GM12878 (cell line): ENCODE data around the gene CGN. TPM values are rescaled to one million over a fixed set of nuclear protein-coding genes. Genes with fewer than 3 reads are reported as not detected.

Experiments used
- ATAC-seq: fragments of 200-7000 bp; cut with Tn5 transposase; 3 replicates; pipeline ENCODE4 v1.9.1; 2020; ENCODE audit warnings: mild to moderate bottlenecking, moderate library complexity
- BruUV-seq: library from RNA; stranded (reverse); fragments of 400-500 nt; replicated peaks from 2 replicates; lab custom pipeline; 2021; lab: Mats Ljungman, UMichigan
- CTCF ChIA-PET: fragments of 300-600 bp; sonication (Branson Sonifier 250); formaldehyde crosslinking; extraction: SDS; loops from one replicate; lab custom pipeline; 2021; ENCODE audit warnings: inconsistent platforms; lab: Yijun Ruan, JAX
- POLR2A ChIA-PET: fragments of 350-600 bp; formaldehyde crosslinking; extraction: SDS; loops from one replicate; lab custom pipeline; 2021; ENCODE audit warnings: inconsistent platforms; lab: Charles Lee
- RAD21 ChIA-PET: fragments of 300-600 bp; sonication (Branson Sonifier 250); formaldehyde crosslinking; loops from one replicate; lab custom pipeline; 2023; ENCODE audit warnings: antibody characterized with exemption; ENCODE audit not compliant: unreplicated experiment; lab: Charles Lee
- SMC1A ChIA-PET: fragments of 300-600 bp; sonication (Branson Sonifier 250); formaldehyde crosslinking; loops from one replicate; lab custom pipeline; 2023; ENCODE audit not compliant: unreplicated experiment, uncharacterized antibody; lab: Charles Lee
- DNase-seq: peaks from one replicate; pipeline ENCODE4 v3.0.0-alpha.2; 2011; ENCODE audit warnings: low read depth, low spot score
- FAIRE-seq: peaks from 3 replicates; lab custom pipeline; 2011; peaks lifted over from hg19 to GRCh38; lab: Jason Lieb, UNC
- H2AFZ ChIP-seq: 2 replicates; pipeline ENCODE4 v1.6.0; 2011; ENCODE audit warnings: low read depth, low read length, control low read depth; ENCODE audit not compliant: control insufficient read depth
- H3K27ac ChIP-seq: 2 replicates; pipeline ENCODE4 v1.5.1; 2011; ENCODE audit warnings: control low read depth; ENCODE audit not compliant: control insufficient read depth, insufficient read depth
- H3K27me3 ChIP-seq, 2 experiments: replicated peaks in 1 of 2; 2 replicates each; pipeline versions ENCODE4 v1.6.0 to v1.6.1; 2011; ENCODE audit warnings: low read length in 1 of 2; ENCODE audit not compliant: control insufficient read depth in 2 of 2, insufficient read depth in 2 of 2
- H3K36me3 ChIP-seq, 2 experiments: 2 replicates each; pipeline ENCODE4 v1.5.1; 2011; ENCODE audit warnings: low read length in 1 of 2; ENCODE audit not compliant: control insufficient read depth in 2 of 2, insufficient read depth in 2 of 2
- H3K4me1 ChIP-seq: 2 replicates; pipeline ENCODE4 v1.6.1; 2011; ENCODE audit warnings: mild to moderate bottlenecking, low read length, moderate library complexity, mixed read lengths; ENCODE audit not compliant: control insufficient read depth, insufficient read depth
- H3K4me2 ChIP-seq: 2 replicates; pipeline ENCODE4 v1.6.0; 2011; ENCODE audit warnings: control low read depth; ENCODE audit not compliant: control insufficient read depth, insufficient read depth
- H3K4me3 ChIP-seq: fragments of 200-600 bp; sonication (generic); 2 replicates; pipeline ENCODE4 v1.5.1; 2016
- H3K79me2 ChIP-seq: 2 replicates; pipeline ENCODE4 v1.6.0; 2011; ENCODE audit warnings: low read length; ENCODE audit not compliant: control insufficient read depth, insufficient read depth
- H3K9ac ChIP-seq: 2 replicates; pipeline ENCODE4 v1.8.0; 2011; ENCODE audit warnings: low read length, control low read depth, mixed read lengths; ENCODE audit not compliant: control insufficient read depth, insufficient read depth
- H3K9me3 ChIP-seq: replicated peaks from 3 replicates; pipeline ENCODE4 v1.5.1; 2011; ENCODE audit warnings: mild to moderate bottlenecking, low read length; ENCODE audit not compliant: control insufficient read depth, insufficient read depth
- H4K20me1 ChIP-seq: 2 replicates; pipeline ENCODE4 v1.6.0; 2011; ENCODE audit not compliant: control insufficient read depth, insufficient read depth
- CEBPB ChIP-seq, 2 experiments: fragments of 150-350 bp in 1 of 2; IDR thresholded peaks; 2 replicates each; pipeline ENCODE4 v1.6.1; 2012 to 2014; ENCODE audit warnings: low read depth in 2 of 2, low read length in 2 of 2, borderline replicate concordance in 1 of 2, inconsistent platforms in 1 of 2
- JUNB ChIP-seq: IDR thresholded peaks from 2 replicates; pipeline ENCODE4 v1.6.1; 2016; ENCODE audit warnings: antibody characterized with exemption, mild to moderate bottlenecking
- RCOR1 ChIP-seq: conservative IDR thresholded peaks from 2 replicates; pipeline ENCODE4 v1.6.1; 2012; ENCODE audit warnings: low read depth, low read length, improper control_type of control experiment
- SUZ12 ChIP-seq: fragments of 200-600 bp; sonication (generic); IDR thresholded peaks from one replicate; pipeline ENCODE4 v1.6.1; 2018; ENCODE audit warnings: antibody characterized with exemption, mild to moderate bottlenecking; ENCODE audit not compliant: unreplicated experiment
- TCF3 ChIP-seq: IDR thresholded peaks from 2 replicates; pipeline ENCODE4 v1.6.1; 2012; ENCODE audit warnings: low read depth, mild to moderate bottlenecking, low read length, borderline replicate concordance; ENCODE audit not compliant: insufficient read depth
- YY1 ChIP-seq: IDR thresholded peaks from 2 replicates; pipeline ENCODE4 v1.6.1; 2011; ENCODE audit warnings: low read depth, mild to moderate bottlenecking, low read length
- WGBS: methylation state at CpG from one replicate; pipeline ENCODE4 v1.1.6; 2016; ENCODE audit warnings: low lambda C conversion rate; ENCODE audit not compliant: insufficient replicate concordance, insufficient coverage; ENCODE audit errors: missing lambda C conversion rate; 5-methylcytosine and 5-hydroxymethylcytosine counted together
- in situ Hi-C: fragments of 300-500 bp; cut with MboI; formaldehyde crosslinking; loops from 9 replicates; pipeline ENCODE4 v1.14.3; 2018; ENCODE audit warnings: mixed read lengths
- intact Hi-C: fragments of 100-400 bp; cut with micrococcal nuclease; formaldehyde crosslinking; loops from one replicate; pipeline ENCODE4 v1.14.2; 2022; ENCODE audit not compliant: unreplicated experiment
- polyA plus RNA-seq, 11 experiments: library from polyadenylated mRNA; depleted of rRNA in 4 of 11; unstranded in 6 of 11; stranded (reverse) in 5 of 11; fragments of >200 nt; fragmentation: Nextera tagmentation in 4 of 11; fragmentation: Illumina TruSeq in 1 of 11; extraction: Ambion mirVana in 4 of 11; extraction: Trizol in 1 of 11; gene quantifications; 1 replicate in 1 of 11; 2 replicates in 10 of 11; pipeline versions ENCODE4 v1.2.1 to v1.2.3, GENCODE V29; 2011 to 2016; ENCODE audit warnings: inconsistent platforms in 2 of 11, missing spikeins in 2 of 11, low read depth in 1 of 11
- total RNA-seq, 4 experiments: library from RNA; depleted of rRNA in 3 of 4; stranded (reverse); fragments of >200 nt in 3 of 4; fragmentation: Illumina TruSeq in 1 of 4; extraction: Trizol in 1 of 4; gene quantifications; 2 replicates each; pipeline versions ENCODE4 v1.2.1 to v1.2.3, GENCODE V29; 2013 to 2021
- TF ChIP-seq, protein P1 (sequence below): fragments of 450-650 bp; IDR thresholded peaks from 2 replicates; pipeline ENCODE4 v1.6.1; 2017; ENCODE audit warnings: borderline replicate concordance

CGN gene
- total and polyA plus RNA-seq, 10 of the 15 experiments (the other 5 are each of a cell fraction or from before 2014, with no cell fraction given), result 0.11 to 6.5 (median 3.4) TPM

DNA sequence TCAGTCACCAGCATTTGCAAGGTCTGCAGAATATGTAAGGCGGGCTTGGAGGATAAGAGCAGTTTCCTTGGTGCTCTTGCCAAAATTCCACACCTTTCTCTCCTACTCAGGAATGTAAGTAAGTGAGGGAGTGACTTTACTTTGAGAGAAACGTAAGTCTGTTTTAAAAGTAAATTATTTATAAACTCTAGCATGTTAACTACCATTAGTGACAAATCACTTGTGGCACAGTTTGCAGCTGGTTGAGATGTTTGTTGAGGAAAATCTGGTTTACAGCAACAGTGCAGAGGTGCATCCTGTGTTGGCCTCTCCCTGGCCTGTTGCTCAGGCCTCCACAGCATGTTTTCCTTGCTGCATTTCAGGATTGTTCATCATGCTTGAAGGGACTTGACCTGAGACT, 8.5 kb downstream of the CGN start:
- Histone ChIP-seq H3K79me2 (no peaks in the 10 kb centered on the region), H3K27ac (no peak overlapping the region), H3K9me3 (no peaks in the 10 kb centered on the region), H3K27me3 (no peaks in the 10 kb centered on the region; a peak in 1 of 4 replicates), H2AFZ (no peak overlapping the region), H3K4me2 (no peak overlapping the region), H4K20me1 (no peaks in the 10 kb centered on the region), H3K9ac (no peak overlapping the region), H3K4me3 (no peak overlapping the region)
- DNase-seq, result no peak
- intact Hi-C loops (no loop called here), in situ Hi-C loops (no loop called here)
- SMC1A ChIA-PET, result interaction anchor here (1.2 kb wide), 1 partner anchor 17 kb away, joined by 4 read pairs; no protein-coding TSS in a partner anchor
- CTCF ChIA-PET, result interaction anchor here (1.6 to 2.4 kb wide), 2 partner anchors 13 to 75 kb away, joined by 5 to 8 read pairs; no protein-coding TSS in a partner anchor
- POLR2A ChIA-PET, result no interaction called here
- FAIRE-seq, result no peak
- no TSS peak for BruUV-seq
- WGBS, result 43% methylated on average over 2 of the region's 2 CpGs
- RAD21 ChIA-PET, result no interaction called here
- no peak for ATAC-seq
- TF ChIP-seq YY1 (no peak), JUNB (no peak), RCOR1 (no peak), TCF3 (no peak), CEBPB (IDR thresholded peaks at IDR 0.05; ENCODE audit: borderline replicate concordance in 1 of 2, low read depth in 2 of 2, low read length in 2 of 2) (no peak), SUZ12 (no peak)
- TF ChIP-seq, protein P1, sequence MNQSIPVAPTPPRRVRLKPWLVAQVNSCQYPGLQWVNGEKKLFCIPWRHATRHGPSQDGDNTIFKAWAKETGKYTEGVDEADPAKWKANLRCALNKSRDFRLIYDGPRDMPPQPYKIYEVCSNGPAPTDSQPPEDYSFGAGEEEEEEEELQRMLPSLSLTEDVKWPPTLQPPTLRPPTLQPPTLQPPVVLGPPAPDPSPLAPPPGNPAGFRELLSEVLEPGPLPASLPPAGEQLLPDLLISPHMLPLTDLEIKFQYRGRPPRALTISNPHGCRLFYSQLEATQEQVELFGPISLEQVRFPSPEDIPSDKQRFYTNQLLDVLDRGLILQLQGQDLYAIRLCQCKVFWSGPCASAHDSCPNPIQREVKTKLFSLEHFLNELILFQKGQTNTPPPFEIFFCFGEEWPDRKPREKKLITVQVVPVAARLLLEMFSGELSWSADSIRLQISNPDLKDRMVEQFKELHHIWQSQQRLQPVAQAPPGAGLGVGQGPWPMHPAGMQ, result no peak
- TF ChIP-seq, all 136 proteins: peak for 0
- H3K4me1 ChIP-seq, result no peaks in the 10 kb centered on the region
- H3K36me3 ChIP-seq, result no peaks in the 10 kb centered on the region
